Stimulated activated CD4-positive, alpha-beta T cell treated with anti-CD3 and anti-CD28 coated beads, Interleukin-1b, Interleukin-23, amount 100 ng/mL, for 4 hours (primary cell): ENCODE data around the gene DCAF6.
A peak's percentile ranks its signal among the peaks of the same experiment; 100 is the strongest.
"Not testable (repeated sequence)": the region's sequence is repeated elsewhere in the genome, so short reads cannot be mapped to it uniquely, and the experiment has no call there.

Source experiments
- DNase-seq, 2 donors: peaks; one replicate each; pipeline ENCODE4 v3.0.0-alpha.2; 2020; ENCODE audit warnings: low read depth in 2 of 2

Gene DCAF6, protein sequence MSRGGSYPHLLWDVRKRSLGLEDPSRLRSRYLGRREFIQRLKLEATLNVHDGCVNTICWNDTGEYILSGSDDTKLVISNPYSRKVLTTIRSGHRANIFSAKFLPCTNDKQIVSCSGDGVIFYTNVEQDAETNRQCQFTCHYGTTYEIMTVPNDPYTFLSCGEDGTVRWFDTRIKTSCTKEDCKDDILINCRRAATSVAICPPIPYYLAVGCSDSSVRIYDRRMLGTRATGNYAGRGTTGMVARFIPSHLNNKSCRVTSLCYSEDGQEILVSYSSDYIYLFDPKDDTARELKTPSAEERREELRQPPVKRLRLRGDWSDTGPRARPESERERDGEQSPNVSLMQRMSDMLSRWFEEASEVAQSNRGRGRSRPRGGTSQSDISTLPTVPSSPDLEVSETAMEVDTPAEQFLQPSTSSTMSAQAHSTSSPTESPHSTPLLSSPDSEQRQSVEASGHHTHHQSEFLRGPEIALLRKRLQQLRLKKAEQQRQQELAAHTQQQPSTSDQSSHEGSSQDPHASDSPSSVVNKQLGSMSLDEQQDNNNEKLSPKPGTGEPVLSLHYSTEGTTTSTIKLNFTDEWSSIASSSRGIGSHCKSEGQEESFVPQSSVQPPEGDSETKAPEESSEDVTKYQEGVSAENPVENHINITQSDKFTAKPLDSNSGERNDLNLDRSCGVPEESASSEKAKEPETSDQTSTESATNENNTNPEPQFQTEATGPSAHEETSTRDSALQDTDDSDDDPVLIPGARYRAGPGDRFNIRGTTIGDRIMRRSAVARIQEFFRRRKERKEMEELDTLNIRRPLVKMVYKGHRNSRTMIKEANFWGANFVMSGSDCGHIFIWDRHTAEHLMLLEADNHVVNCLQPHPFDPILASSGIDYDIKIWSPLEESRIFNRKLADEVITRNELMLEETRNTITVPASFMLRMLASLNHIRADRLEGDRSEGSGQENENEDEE

GRCh38 chr1:167936068-167936929, at the start of gene DCAF6:
DCAF6 (plus strand) TSS chr1:167936683; CDS start chr1:167936912, 229 bp downstream.
- DNase-seq, result peak; percentile 91 to 92

DNA sequence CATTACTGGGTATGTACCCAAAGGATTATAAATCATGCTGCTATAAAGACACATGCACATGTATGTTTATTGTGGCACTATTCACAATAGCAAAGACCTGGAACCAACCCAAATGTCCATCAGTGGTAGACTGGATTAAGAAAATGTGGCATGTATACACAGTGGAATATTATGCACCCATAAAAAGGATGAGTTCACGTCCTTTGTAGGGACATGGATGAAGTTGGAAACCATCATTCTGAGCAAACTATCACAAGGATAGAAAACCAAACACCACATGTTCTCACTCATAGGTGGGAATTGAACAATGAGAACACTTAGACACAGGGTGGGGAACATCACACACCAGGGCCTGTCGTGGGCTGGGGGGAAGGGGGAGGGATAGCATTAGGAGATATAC, 49.3 kb upstream of the DCAF6 start:
- DNase-seq, result not testable (repeated sequence)

GRCh38 chr1:167890400-167890799, 46.1 kb upstream of the DCAF6 start:
- DNase-seq, result no peak

- DNase-seq, result no peak
Measured at GRCh38 chr1:167893798-167894197, 42.7 kb upstream of the DCAF6 start.

DNA sequence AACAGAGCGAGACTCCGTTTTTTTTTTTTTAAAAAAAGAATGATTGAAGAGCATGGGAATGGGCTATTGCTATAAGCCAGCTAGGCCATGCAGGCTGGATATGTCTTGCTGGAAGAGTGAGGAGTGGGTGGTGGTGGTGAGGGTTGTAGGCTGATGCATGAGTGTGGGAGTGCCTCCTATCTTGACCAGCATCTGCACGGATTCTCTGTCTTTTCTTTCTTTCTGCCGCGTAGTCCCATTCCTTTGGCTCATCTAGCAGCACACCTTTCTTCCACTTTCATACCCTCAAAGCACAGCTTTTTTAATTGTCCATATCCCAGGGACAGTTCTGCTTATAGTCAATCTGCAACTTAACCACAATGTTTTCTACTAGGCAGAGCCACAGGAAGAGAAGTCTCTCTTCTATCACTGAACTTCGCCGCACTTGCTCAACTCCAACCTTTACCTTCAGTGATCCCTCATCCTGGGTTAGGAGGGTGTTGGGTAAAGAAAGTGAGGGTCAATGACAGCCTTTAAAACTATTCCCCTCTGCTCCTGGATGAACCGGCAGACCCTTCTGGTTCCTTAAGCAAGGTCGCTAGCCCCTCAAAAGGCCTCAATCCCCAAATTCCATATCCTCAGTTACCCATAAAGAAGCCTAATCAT, 37.8 kb upstream of the DCAF6 start:
- DNase-seq, result no peak

DNA sequence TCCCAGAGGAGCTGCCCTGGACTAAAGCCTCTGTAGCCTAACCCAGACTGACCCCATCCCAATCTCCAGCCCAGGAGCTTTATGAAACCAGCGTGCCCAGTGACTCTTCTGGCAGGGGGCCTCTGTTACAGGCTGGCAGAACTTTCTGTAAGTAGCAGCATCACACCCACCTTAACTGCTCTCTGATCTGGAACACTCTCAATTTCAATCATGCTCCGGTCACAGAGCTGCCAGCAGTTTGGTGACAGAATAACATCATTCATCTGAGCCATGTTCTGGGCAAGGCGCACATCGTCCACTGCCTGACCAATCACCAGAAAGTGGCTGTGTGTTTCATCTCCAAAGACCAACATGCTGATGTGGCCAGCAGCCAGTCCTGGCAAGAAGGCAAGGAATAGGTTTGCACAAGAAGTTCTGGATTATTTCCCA, 37.2 kb upstream of the DCAF6 start:
- DNase-seq, result no peak

- DNase-seq, result no peak
Measured at GRCh38 chr1:167900907-167901306, 35.6 kb upstream of the DCAF6 start.

DNA sequence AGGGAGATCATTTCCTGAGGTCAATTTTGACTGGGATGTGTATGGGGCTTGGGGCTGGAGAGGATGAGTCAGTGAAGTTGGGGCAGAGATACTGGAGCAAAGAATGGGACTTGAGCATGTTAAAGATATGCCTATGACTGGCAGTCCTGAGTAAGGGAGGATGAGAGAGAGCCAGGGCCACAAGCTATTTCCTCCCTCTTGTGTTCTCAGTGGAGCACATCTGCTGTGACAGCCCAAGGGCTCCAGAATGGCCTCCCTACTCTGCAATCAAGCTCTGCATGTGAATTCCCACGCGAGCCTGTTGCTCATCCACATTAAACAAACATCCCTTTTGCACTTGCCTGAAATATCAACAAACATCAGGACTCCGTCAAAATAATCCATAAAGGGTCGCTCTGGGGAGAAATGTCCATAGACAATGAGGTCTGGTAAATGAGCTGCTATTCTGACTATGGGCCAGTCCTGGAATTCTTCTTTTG, 31.8 kb upstream of the DCAF6 start:
- DNase-seq, result no peak

DNA sequence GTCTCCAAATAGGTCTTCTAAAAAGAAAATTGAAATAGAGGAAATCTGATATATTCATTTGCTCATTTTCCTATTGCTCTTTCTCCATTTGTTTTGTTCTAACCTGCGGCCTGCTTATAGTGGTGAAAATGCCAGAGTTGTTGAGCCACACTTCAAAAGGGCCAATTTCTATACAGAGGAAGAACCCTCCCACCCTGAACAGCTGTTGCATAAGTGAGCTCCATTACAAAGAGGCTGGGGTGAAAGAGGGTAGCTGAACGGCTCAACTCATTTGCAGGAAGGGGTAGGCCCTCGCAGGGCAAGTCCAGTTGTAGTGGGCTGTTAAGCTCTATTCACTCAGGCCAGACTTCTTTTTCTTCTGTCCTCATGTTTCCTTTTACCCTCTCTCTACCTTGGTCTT, 31.3 kb upstream of the DCAF6 start:
- DNase-seq, result no peak

GRCh38 chr1:167905671-167906070, 30.8 kb upstream of the DCAF6 start:
- DNase-seq, result no peak

- no peak for DNase-seq
Measured at GRCh38 chr1:167909691-167910180, 26.7 kb upstream of the DCAF6 start.

GRCh38 chr1:167910530-167910929, 26.0 kb upstream of the DCAF6 start:
- DNase-seq, result no peak

- no peak for DNase-seq
Measured at GRCh38 chr1:167911413-167911812, 25.1 kb upstream of the DCAF6 start.

DNA sequence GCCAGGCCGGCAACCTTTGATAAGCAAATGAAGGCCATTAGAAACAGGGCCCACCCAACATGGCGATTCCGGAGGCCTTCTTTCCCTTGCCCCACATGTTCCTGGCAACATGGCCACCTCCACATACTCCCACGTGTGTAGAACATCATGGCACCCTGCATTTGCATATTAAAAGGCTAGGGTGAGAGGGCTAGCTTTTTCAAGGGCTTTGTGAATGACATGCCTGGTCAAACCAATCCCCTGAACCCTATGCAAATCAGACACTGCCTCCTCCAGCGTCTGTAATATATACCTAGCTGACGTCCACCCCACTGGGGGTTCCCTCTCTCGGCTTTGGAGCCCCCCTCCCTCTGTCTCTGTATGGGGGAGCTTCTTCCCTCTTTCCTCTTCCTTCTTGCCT, 24.2 kb upstream of the DCAF6 start:
- no peak for DNase-seq

DNA sequence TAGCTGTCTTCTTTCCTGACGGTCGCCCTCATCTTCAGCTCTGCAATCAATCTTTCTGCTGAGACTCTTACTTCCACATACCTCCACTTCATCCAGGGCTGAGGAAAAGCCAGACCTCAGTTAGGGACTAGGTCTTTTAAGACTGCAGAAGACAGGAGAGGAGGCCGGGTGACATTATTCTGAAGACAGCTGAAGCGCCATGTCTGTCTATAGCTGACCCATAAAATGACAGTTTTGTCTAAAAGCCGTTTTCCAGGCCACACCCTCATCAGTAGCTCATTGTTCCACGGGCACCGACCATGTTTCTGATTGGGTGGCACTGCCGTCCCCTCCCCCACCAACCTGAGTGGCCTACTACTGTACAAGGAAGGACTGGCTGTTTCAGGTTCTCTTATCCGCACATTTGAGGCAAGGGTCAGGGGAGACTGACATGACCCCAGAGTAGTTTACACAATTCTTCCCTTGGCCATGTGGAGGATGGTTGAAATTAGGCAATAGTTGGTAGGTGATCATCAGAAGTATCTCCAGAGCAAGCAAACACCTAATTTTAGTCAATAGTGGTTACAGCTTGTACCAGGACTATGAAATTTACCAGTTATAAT, 22.5 kb upstream of the DCAF6 start, which contains the start of gene ADCY10:
Gene ADCY10, minus strand, starts transcription at position 240 of the 602 bp plus-strand sequence. CDS start 8,994 bp downstream, outside the sequence.
- DNase-seq, result no peak

DNA sequence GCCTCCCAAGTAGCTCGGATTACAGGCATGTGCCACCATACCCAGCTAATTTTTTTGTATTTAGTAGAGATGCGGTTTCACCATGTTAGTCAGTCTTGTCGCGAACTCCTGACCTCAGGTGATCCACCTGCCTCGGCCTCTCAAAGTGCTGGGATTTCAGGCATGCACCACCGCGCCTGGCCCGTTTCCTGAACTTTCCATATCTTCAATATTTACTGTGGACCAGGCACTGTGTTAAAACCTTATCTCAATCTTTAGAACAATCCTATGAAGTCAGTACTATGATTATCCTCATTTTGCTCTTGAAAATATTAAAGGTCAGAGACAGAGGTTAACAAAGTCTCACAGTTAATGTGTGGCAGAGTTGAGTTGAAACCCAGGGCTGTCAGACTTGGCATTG, 20.9 kb upstream of the DCAF6 start:
- no peak for DNase-seq

DNA sequence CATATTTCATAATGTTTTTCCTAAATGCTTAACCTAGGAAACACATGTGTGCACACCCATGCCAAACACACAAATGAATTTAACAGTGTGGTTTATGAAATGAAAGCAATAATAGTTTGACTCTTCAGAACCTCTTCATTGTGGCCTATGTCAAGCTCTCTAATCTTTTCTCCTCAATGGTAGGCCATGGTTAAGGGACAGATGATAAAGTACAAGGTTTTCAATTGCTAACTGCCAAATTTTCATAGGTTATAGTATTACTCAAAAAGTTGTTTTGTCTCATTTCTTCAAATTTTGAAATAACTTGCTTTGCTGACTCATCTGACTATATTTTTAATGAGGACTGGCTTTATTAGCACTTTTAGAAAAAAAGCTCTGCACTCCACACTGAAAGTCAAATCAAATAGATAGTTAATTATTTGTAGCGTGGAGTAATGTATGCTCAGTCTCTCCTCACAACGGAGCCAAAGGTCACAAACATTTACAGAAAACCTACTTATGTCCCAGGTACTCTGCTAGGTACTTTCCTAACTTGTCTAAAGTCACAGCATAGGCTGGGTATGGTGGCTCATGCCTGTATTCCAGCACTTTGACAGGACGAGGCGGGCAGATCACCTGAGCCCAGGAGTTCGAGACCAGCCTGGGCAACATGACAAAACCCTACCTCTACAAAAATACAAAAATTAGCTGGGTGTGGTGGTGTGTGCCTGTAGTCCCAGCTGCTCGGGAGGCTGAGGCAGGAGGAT, 19.5 kb upstream of the DCAF6 start:
- no peak for DNase-seq

DNA sequence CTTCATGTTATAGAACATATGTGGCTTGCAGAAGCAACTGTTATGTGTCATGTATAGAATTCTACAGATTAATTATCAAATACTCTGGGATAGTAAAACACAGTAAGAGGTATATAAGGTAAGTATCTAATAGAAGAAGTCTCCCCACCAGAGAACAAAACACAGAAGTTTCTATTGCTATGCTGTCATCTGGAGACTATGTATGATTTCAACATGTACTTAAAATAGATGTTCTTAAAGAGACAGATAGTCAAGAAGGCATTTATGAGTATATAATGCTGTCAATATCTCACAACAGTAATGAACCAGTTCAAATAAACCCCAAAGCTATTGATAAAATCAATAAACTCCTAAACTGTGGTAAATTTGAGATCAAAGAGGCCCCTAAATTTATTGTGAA, 14.5 kb upstream of the DCAF6 start:
- DNase-seq, result no peak

DNA sequence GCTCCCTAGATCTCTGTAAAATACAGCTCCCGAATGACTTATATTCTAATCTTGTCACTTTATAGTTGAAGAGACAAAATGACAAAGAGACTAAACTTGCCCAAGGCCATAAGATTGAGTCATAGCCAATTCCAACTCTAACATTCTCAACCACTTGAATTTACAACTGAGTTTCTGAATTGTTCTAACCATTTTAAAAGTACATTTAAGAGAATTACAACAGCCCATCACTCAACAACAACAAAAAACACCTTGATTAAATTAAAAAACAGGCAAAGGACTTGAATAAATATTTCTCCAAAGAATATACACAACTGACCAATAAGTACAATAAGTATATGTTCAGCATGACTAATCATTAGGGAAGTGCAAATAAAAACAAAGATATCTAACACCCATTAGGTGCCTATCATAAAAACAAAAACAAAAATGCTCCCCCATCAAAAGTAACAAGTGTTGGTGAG, 13.8 kb upstream of the DCAF6 start:
- DNase-seq, result no peak
